Panc1 (cell line): ENCODE results near the gene PTPRO. TPM values are rescaled to one million over a fixed set of nuclear protein-coding genes. Genes with fewer than 3 reads are reported as not detected.

Experiments
- ATAC-seq: fragments of 200-7000 bp; cut with Tn5 transposase; 2 replicates; pipeline ENCODE4 v1.9.1; 2020; ENCODE audit warnings: mild to moderate bottlenecking, moderate library complexity
- BruUV-seq: library from RNA; stranded (reverse); fragments of 400-500 nt; replicated peaks from 2 replicates; lab custom pipeline; 2021; lab: Mats Ljungman, UMichigan
- CTCF ChIA-PET: fragments of 300-600 bp; sonication (Branson Sonifier 250); formaldehyde crosslinking; loops from one replicate; lab custom pipeline; 2022; ENCODE audit warnings: antibody characterized with exemption; lab: Charles Lee
- POLR2A ChIA-PET: fragments of 300-600 bp; sonication (Branson Sonifier 250); formaldehyde crosslinking; loops from one replicate; lab custom pipeline; 2022; ENCODE audit warnings: antibody characterized with exemption; lab: Charles Lee
- DNase-seq: peaks from one replicate; pipeline ENCODE4 v3.0.0-alpha.2; 2010; ENCODE audit warnings: low read depth, low spot score
- H3K27ac ChIP-seq: 2 replicates; pipeline ENCODE4 v1.5.1; 2011; ENCODE audit warnings: mild to moderate bottlenecking, low read length, inconsistent platforms
- H3K27me3 ChIP-seq: fragments of 200-500 bp; sonication (Bioruptor generic); 2 replicates; pipeline ENCODE4 v1.6.0; 2014; ENCODE audit warnings: low read length, inconsistent platforms; ENCODE audit not compliant: control insufficient read depth, insufficient read depth
- H3K36me3 ChIP-seq: fragments of 200-500 bp; sonication (Bioruptor generic); 2 replicates; pipeline ENCODE4 v1.5.1; 2014; ENCODE audit warnings: inconsistent platforms, mild to moderate bottlenecking, low read length, moderate library complexity; ENCODE audit not compliant: control insufficient read depth, insufficient read depth
- H3K4me1 ChIP-seq: 2 replicates; pipeline ENCODE4 v1.5.1; 2011; ENCODE audit warnings: inconsistent platforms, mild to moderate bottlenecking, low read length, moderate library complexity; ENCODE audit not compliant: control insufficient read depth, insufficient read depth
- H3K4me3 ChIP-seq, 2 experiments: 2 replicates each; pipeline ENCODE4 v1.5.1; 2011 to 2012; ENCODE audit warnings: low read depth in 2 of 2, low read length in 2 of 2, mild to moderate bottlenecking in 2 of 2, inconsistent platforms in 1 of 2, moderate library complexity in 1 of 2
- H3K9me3 ChIP-seq: fragments of 200-500 bp; sonication (Bioruptor generic); 2 replicates; pipeline ENCODE4 v1.5.1; 2014; ENCODE audit warnings: low read depth, mild to moderate bottlenecking, inconsistent platforms, low read length, moderate library complexity; ENCODE audit not compliant: control insufficient read depth, insufficient read depth
- CTCF ChIP-seq: fragments of 450-650 bp; IDR thresholded peaks from 2 replicates; pipeline ENCODE4 v1.5.1; 2017; ENCODE audit warnings: mild to moderate bottlenecking
- POLR2AphosphoS5 ChIP-seq: IDR thresholded peaks from 2 replicates; pipeline ENCODE4 v1.6.1; 2012; ENCODE audit warnings: mild to moderate bottlenecking, low read depth, low read length, moderate library complexity
- REST ChIP-seq, 2 experiments: IDR thresholded peaks; 2 replicates each; pipeline ENCODE4 v1.6.1; 2011 to 2012; ENCODE audit warnings: low read depth in 2 of 2, control low read depth in 1 of 2, low read length in 1 of 2, mild to moderate bottlenecking in 1 of 2, moderate library complexity in 1 of 2; ENCODE audit not compliant: insufficient read depth in 1 of 2
- SIN3A ChIP-seq: IDR thresholded peaks from 2 replicates; pipeline ENCODE4 v1.6.1; 2012; ENCODE audit warnings: low read depth, mild to moderate bottlenecking, low read length, moderate library complexity, borderline replicate concordance; ENCODE audit not compliant: insufficient read depth
- TCF7L2 ChIP-seq: IDR thresholded peaks from 2 replicates; pipeline ENCODE4 v1.6.1; 2011; ENCODE audit warnings: mild to moderate bottlenecking, low read depth, low read length, inconsistent platforms
- in situ Hi-C: cut with HindIII; loops from 2 replicates; pipeline ENCODE4 v1.10.0; 2016; ENCODE audit warnings: low sequenced_read_pairs, low pct_unique_long_range_greater_than_20kb
- intact Hi-C: fragments of 100-400 bp; cut with micrococcal nuclease; formaldehyde crosslinking; loops from one replicate; pipeline ENCODE4 v1.10.0; 2022; ENCODE audit not compliant: unreplicated experiment
- total RNA-seq: library from RNA; stranded (reverse); gene quantifications from one replicate; pipeline ENCODE4 v1.2.1, GENCODE V29; 2021; ENCODE audit not compliant: unreplicated experiment

Gene PTPRO
- total RNA-seq, 1 experiment from 2014 or later = not detected

GRCh38 chr12:15299947-15300346, 22.4 kb upstream of the PTPRO start:
- no TSS peak for BruUV-seq

GRCh38 chr12:15304296-15304695, 18.0 kb upstream of the PTPRO start:
- Histone ChIP-seq H3K27ac (no peak overlapping the region), H3K4me3 (no peak overlapping the region), H3K9me3 (no peaks in the 10 kb centered on the region), H3K36me3 (no peaks in the 10 kb centered on the region), H3K27me3 (no peaks in the 10 kb centered on the region), H3K4me1 (no peaks in the 10 kb centered on the region)
- ChIA-PET POLR2A (no interaction called here), CTCF (no interaction called here)
- no TSS peak for BruUV-seq
- ATAC-seq (no peak), DNase-seq (no peak)
- intact Hi-C loops = no loop called here
- TF ChIP-seq POLR2AphosphoS5 = no peak
- in situ Hi-C loops = no loop called here

More at GRCh38 chr12:15299947-15300346, 22.4 kb upstream of the PTPRO start:
- Histone ChIP-seq H3K27ac (no peak overlapping the region), H3K4me3 (no peak overlapping the region), H3K9me3 (no peaks in the 10 kb centered on the region), H3K36me3 (no peaks in the 10 kb centered on the region), H3K4me1 (no peaks in the 10 kb centered on the region), H3K27me3 (no peaks in the 10 kb centered on the region)
- ChIA-PET CTCF (no interaction called here), POLR2A (no interaction called here)
- DNase-seq (no peak), ATAC-seq (no peak)
- in situ Hi-C loops = no loop called here
- TF ChIP-seq TCF7L2 = no peak
- TF ChIP-seq SIN3A = no peak
- TF ChIP-seq CTCF = no peak
- TF ChIP-seq POLR2AphosphoS5 = no peak
- no peak for TF ChIP-seq REST (IDR thresholded peaks at IDR 0.05; ENCODE audit: insufficient read depth in 1 of 2, low read depth in 2 of 2, low read length in 1 of 2)
- intact Hi-C loops = no loop called here

- in situ Hi-C loops = no loop called here
- DNase-seq (no peak), ATAC-seq (no peak)
- H3K27ac ChIP-seq = no peak overlapping the region
- H3K27me3 ChIP-seq = no peaks in the 10 kb centered on the region
- BruUV-seq = no TSS peak
- no peak overlapping the region for H3K4me3 ChIP-seq
- POLR2A ChIA-PET = no interaction called here
- H3K9me3 ChIP-seq = no peaks in the 10 kb centered on the region
- no peaks in the 10 kb centered on the region for H3K36me3 ChIP-seq
- no peaks in the 10 kb centered on the region for H3K4me1 ChIP-seq
- intact Hi-C loops = no loop called here
- TF ChIP-seq SIN3A = no peak
- no peak for TF ChIP-seq POLR2AphosphoS5
- TF ChIP-seq TCF7L2 = no peak
- TF ChIP-seq CTCF = no peak
- TF ChIP-seq REST (IDR thresholded peaks at IDR 0.05; ENCODE audit: insufficient read depth in 1 of 2, low read depth in 2 of 2, low read length in 1 of 2) = no peak
- CTCF ChIA-PET = no interaction called here
These were observed 15.7 kb upstream of the PTPRO start for GRCh38 chr12:15306605-15307004.
